GM18909 (cell line): ENCODE results near the gene PARVB.

ENCODE experiments used
- ATAC-seq: cut with Tn5 transposase; IDR thresholded peaks from one replicate; pipeline ENCODE4 v1.9.1; 2021; ENCODE audit warnings: mild to moderate bottlenecking; ENCODE audit not compliant: unreplicated experiment, poor library complexity

The PARVB gene, protein sequence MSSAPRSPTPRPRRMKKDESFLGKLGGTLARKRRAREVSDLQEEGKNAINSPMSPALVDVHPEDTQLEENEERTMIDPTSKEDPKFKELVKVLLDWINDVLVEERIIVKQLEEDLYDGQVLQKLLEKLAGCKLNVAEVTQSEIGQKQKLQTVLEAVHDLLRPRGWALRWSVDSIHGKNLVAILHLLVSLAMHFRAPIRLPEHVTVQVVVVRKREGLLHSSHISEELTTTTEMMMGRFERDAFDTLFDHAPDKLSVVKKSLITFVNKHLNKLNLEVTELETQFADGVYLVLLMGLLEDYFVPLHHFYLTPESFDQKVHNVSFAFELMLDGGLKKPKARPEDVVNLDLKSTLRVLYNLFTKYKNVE

DNA sequence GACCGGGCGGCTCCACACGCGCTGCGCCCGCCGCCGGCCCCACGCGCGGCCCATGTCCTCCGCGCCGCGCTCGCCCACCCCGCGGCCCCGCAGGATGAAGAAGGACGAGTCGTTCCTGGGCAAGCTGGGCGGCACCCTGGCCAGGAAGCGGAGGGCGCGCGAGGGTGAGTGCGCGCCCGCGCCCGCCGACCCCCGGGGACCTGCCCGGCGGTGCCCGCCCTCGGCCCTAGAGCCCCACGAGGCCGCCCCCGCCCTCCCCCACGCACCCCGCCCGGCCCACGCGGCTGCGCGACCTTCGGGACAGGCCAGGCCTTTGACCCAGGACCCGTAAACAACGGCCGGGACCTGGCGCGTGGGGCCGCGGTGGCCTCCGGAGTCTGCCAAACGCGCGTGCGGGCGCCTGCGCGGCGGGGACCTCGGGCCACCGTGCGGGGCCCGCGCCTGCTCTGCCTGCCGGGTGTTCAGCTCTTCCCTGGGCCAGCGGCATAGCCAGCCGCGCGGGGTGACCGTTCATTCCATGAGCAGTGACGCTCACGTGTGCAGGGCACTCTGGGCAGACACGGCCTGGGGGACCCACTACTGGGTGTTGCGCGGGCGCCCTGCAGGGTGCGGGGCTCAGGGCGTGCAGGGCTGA is at the start of gene PARVB:
TSS of gene PARVB (plus strand) at position 15 of the 634 bp plus-strand sequence. CDS start at position 53, 38 bp downstream.
- ATAC-seq, result no peak

DNA sequence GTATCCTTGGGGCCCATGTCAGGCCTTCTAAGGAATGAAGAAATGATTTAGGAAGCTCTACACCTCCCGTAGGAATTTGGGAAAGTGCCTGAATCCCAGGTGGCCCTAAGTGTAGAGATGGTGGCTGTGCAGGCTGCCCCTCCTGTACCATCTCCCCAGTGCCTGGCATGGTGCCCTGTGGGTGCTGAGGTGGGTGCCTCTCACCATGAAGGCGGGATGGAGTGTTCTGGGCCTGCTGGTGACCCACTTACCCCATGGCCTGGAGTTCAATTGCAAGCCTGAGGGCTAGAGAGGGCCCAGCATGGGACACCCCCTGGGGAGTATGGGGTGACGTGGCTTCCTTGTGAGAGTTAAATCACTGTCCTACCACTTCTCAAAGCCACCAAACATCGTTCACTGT is 49.1 kb upstream of the PARVB start:
- ATAC-seq, result no peak

DNA sequence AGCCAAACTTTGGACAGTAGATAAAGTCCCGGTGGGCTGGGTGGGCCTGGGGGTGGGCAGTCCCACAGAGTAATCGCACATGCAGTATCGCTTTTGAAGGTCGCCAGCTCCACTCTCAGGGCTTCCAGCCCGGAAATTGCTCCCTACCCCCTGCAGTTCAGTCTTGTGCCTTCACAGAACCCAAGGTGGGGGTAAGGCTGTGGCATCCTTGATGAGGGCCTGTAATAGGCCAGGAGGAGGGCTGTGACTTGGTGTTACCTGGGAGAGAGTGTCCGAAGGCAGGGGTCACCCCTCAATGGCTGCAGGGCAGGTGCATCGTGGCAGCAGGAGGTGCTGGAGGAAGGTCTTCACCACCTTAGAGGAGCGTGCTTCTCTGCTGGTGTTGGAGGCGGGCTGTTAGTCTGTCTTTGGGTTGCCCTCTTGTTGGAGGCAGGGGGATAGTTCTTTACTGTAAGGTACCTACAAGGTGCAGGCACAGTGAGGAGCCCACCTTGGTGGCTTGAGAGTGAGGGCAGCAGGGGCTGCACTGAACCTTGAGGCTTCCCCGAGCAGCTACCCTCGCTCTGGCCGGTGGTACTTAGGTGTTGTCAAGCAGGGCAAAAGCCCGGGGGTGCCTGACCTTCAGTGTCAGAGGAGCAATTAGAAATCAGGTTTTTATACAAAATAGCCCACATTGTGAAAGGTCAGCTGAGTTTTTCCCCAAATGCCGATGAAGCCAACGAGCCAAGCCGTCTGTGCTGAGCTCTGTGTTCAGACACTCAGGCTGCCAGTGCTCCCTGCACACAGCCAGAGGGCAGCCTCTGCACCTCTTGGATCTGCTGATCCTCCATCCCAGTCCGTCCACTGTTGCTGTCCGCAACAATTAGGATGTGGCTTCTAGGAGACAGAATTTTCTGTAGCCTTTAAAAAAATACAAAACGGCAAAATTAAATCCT is 47.0 kb upstream of the PARVB start:
- ATAC-seq, result no peak

DNA sequence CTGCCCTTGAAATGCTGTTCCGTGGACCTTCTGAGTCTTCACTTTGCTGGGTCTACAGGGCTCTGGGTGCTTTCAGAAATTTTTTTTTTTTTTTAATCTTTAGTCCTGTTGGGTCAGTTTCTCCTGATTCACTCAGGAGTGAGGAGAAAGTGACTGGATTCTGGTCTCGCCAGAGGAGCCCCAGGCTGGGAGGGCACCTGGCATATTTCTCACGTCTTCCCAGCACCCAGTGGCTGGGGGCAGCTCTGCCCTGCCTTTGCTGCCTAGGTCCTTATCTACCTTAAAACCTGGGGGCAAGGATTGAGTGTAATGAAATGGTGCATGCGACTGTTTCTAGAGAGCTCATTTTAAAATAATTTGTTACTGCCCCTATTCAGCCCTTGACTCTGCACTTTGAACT is 45.5 kb upstream of the PARVB start:
- ATAC-seq, result no peak

DNA sequence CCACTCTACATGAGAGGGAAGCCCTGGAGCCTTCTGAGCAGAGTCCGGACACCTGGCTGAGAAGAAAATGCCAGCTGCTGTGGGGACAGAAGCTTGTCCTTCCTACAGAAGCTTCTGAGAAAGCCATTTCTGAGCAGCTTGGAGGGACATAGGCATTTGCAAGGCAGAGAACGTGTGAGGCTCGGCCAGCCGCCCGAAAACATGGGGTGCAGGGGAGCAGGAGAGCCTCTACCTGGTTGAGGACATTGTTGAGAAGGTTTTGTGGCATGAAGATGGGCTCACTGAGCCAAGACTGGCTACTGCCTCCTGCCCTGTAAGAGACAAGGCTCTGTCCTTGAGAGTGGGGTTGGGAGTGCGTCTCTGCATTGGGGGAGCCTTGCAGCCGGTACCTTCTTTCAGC is 43.5 kb upstream of the PARVB start:
- no peak for ATAC-seq

DNA sequence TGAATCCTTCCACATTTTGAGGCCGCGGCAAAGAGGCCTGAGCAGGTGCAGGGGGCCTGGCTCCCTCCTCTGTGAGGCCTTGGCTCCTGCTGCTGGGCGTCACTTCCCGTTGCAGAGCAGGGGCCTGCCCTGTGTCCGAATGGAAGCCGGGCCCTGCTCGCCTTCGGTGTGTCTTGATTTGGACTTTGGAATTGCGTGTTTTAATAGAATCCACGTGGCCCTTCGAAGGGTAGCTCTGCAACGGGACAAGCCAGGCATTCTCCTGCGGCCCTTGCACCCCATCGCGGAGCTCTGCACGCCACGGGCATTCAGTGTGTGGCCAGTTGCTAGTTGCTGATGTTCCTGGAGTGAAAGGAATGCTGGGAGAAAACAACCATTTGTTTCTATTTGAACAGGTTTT is 43.1 kb upstream of the PARVB start:
- ATAC-seq, result no peak

DNA sequence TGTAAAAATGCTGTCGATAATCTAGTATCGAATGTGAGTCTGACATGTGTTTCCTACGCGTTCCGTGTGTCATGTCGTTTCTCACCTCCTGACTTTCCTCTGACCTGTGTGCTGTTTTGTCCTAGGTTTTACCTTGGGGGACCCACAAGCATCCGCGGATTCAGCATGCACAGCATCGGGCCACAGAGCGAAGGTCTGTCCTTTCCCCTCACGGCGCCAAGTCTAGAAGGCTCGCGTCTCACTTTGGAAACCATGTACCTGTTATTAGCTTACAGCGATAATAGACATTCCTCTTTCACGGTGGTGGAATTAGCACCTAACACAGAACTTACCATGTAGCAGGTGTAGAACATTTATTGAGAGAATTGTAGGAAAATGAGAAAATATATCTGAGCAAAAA is 40.3 kb upstream of the PARVB start:
- no peak for ATAC-seq

DNA sequence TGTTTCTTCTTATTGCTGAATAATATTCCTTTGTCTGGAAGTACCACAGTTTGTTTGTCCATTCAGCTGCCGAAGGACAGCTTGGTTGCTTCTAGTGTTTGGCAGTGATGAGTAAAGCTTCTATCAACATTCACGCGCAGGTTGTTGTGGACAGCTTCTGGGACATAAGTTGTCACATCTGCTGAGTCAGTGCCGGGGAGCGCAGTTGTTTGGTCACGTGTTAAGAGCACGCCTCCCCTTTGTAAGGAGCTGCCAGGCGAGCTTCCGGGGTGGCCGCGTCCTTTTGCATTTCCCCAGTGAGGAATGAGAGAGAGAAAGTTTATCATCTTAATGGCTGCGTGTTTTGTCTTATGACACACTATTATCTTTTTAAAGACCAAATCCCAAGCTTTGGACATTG is 38.6 kb upstream of the PARVB start:
- no peak for ATAC-seq

DNA sequence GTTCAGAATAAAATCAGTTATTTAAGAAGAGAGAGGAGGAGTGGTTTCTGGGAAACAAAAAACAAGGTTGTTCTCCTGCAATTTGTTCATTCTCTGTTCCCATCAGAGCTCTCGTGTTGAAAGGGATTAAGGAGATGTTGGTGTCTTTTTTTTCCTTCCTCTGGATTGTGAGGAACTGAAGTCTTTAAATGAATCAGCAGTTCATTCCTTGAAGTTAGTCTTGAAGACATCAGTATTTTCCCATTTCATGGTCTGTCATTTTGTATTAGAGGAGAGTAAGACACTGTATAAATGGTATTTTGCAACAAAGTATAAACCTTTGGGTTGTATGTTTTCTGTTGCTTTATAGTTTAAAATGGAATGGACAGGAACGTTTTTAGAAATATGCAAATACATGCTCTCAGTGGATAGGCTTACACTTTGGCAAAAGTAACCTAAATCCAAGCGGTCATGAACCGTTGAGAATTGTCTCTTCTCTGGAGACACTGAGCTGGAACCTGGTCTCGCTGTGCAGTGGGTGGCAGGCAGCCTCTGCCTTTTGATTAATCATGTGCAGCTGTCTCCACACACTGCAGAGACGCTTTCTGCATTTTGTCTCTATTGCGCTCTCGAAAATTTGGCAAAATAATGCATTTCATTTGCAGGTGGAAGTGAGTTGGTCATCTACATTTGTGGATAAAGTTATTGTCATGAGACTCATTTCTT is 35.8 kb upstream of the PARVB start:
- no peak for ATAC-seq

DNA sequence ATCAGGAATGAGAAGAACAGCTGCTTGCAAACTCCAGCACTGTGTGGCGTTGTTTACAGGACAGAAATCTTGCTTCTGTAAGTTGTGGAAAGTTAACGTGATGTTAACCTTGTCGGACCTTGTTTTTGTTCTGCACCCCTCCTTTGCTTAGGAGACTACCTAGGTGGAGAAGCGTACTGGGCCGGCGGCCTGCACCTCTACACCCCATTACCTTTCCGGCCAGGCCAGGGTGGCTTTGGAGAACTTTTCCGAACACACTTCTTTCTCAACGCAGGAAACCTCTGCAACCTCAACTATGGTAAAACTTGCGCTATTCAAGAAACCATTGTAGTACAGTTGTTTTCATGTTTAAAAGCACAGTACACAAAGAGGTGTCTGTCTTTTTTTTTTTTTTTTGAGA is 35.1 kb upstream of the PARVB start:
- ATAC-seq, result no peak

DNA sequence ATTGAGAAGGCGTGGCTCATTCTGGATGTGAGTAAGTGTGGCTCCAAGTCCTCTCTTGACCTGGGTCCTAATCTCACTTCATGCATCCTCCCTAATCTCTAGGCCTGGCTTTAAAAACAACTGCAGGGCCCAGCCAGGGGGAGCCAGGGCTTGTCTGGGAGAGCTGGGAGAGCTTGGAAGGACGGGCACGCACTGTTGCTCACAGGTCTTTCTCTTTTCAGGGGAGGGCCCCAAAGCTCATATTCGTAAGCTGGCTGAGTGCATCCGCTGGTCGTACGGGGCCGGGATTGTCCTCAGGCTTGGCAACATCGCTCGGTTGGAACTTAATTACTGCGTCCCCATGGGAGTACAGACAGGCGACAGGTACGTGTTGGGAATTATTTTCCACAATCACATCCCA is 34.1 kb upstream of the PARVB start:
- ATAC-seq, result no peak

DNA sequence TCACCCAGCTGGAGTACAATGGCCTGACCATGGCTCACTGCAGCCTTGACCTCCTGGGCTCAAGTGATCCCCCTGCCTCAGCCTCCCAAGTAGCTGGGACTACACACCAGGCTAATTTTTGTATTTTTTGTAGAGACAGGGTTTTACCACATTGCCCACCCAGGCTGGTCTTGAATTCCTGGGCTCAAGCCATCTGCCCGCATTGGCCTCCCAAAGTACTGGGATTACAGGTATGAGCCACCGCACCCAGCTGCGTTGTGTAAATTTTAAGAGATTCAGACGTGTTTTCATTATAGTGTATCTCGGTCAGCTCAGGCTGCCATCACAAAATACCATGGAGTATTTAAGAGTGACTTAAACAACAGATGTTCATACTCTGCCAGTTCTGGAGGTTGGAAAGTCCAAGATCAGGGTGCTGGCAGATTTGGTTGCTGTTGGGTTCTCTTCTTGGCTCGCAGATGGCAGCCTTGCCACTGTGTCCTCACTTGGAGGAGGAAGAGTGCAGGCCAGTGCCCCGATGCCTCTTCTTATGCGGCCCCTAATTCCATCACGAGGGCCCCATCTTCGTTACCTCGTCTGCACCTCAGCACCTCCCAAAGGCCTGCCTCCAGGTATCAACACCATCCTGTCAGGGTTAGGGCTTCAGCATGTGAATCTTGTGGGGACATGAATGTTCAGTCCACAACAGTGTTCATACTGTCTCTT is 32.6 kb upstream of the PARVB start:
- ATAC-seq, result no peak

DNA sequence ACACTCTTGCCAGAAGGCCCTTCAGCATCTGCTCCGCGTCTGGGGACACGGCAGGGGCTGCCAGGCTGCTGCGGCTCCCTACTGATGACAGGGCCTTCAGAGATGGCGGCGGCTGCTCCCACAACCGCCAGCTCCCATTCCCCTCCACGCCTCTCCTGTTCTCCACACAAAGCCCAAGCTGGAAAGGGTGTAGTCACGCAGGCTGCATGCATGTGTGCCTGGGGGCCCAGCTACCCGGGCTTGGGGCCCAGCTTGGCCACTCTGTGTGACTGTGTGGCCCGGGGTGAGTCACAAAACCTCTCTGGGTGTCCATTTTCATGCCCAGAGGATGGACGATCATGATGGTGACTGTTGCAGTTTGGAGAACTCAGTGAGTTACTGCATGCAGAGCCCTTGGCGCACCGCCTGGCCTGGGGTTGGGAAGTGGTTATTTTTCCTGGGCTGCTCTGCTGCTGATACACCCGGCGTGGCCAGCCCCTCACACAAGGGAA is 31.7 kb upstream of the PARVB start:
- no peak for ATAC-seq

DNA sequence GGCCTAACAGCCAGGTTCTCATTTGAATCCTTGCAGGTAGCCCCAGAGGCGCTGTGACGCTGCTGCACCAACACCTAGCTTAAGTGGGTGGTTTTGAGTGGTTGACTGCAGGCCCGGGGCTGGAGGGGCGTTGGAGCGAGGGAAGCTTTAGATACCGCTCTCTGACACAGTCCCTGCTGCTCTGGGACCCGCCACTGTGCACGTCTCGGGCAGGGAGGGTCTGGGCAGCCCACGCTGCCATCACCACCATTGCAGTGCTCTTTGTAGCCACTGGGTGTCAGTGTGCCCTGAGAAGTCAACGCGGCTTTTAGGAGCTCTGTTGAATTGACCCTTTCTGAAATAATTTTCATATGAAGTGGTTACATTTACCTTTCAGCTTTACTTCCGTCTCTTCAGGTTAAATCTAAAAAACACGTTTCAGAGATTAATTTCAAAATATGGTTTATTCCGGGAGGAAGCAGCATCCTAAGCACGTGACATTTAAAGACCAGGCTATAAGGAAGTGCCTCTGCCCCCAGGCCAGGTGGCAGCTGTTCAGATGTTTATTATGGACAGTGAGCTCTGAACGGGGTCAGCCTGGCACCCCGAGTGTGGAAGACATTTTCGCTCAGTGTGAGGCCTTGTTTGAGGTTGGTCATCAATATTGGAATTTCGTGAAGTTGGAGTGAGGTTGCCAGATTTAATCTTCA is 30.9 kb upstream of the PARVB start:
- ATAC-seq, result peak; percentile 43

DNA sequence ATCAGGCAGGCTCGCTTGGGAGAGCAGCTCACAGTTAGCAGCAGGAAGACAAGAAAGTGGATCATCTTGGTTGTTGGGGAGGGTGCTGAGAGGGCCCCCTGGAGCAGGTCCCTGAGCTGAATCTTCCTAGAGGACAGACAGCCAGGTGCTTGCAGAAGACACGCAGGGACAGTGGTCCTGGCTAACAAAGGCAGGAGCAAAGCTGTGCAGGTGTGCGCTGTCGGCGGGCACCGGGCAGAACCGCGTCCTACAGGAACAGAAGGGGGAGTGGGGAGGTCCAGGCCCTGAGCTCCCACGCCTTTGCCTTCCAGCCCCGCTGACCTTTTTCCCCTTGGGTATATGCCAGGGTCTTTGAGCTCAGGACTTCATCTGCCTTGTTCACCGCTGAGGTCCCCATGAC is 30.1 kb upstream of the PARVB start:
- ATAC-seq, result no peak

DNA sequence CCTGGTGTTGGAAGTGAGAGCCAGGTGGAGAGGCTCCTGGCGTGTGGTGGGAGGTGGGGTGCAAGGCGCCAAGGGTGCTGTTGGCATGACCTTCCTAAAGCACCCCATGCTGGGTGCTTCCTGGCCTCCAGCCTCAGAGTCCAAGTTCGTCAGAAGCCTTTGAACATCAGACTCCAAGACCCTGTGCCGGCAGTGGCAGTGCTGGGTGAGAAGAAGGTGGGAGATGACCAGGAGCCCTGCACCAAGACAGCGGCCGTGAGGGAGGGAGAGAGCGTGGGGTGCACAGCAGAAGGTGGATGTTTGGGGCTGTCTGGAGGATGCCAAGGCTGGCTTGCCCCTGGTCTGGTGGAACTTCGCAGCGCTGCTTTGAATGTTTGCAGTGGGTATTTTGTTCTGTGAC is 29.7 kb upstream of the PARVB start:
- no peak for ATAC-seq

DNA sequence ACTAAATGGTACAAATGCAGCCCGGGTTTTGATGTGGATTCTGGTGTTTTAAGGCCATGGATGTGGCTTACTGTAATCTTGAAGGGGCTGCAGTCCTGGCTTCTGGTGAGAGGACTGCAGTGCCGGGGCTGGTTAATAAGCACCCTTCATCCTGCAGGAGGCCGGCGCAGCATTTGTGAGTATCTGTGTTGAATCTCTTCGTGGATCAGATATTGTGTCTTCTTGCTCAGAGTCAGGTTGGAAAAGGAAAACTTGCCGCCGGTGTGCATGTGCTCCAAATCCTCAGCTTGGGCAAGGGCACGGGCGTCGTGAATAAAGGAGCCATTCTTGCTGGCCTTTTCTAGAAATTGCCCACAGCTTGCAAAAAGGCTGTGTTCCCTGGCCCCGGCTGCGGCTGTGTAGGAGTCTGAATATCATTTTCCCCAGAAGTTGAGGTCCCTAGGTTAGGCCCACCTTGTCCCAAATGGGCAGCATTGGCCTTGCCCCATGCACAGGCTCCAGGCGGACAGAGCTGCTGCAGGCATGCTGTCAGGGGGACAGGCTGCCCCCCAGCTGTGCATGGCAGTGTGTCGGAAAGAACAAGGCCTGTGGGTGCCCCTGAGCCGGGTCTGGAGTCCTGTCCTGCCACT is 28.9 kb upstream of the PARVB start:
- ATAC-seq, result no peak

DNA sequence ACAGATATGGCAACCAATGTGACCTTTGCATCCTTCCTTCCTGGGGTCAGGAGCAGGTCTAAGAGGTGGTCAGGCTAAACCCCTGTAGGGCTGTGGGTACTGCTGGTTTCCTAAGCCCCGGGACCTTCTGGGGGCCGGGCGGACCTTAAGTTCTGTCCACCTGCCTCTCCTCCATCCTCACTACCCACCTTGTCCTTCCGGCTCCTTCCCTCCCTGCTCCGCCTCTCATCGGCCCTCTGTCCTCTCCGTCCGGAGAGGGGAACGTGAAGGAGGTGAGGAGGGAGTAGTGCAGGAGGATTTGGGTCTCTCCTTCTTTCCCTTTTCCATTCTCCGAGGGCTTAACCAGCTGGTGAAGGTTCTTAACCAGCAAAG is 28.3 kb upstream of the PARVB start:
- no peak for ATAC-seq
